RKO (cell line): ENCODE data around the gene MN1.

Experiments
- DNase-seq: peaks from one replicate; pipeline ENCODE4 v3.0.0-alpha.2; 2016; ENCODE audit warnings: low spot score

Gene MN1

DNA sequence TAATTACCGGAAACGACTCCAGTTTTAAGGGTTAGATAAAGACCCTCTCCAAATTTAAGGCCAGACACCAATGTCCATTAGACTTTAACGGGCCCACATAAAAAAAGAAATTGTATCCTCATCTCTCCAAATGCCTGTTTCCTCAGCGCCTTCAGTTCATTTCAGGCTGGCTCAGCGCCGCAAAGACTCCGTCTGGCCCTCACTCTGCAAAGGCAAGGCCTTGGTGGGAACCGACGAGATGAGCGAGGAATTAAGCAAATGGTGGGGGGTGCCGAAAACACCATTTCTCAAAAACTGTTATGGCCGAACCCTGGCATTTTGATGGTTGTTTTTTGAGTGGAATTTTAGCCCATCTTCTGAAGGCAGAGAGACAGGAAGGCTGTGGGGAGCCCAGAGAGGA lies 15.7 kb downstream of the MN1 start:
- DNase-seq, result no peak

GRCh38 chr22:27784120-27784475 lies 17.5 kb downstream of the MN1 start:
- no peak for DNase-seq

- DNase-seq, result no peak
Observed at GRCh38 chr22:27783436-27784119, 18.0 kb downstream of the MN1 start.

DNA sequence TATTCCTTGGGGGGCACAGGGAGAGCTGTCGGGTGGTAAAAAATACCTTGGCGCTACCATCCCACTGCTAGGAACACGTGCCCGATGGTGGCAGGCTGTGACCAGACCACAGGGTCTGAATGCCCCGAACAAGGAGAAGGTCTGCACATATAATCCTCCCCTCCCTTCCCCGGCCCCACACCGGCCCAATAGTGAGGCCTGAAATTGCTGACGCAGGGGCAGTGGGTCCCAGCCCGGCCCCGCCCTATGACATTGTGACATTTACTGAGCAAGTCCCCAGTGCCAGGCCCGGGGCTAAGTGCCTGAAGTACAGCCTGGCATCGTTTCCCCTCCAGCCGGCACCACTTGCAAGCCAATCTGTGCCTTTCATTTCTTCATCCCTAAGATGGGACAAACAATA lies 19.5 kb downstream of the MN1 start:
- DNase-seq, result no peak

DNA sequence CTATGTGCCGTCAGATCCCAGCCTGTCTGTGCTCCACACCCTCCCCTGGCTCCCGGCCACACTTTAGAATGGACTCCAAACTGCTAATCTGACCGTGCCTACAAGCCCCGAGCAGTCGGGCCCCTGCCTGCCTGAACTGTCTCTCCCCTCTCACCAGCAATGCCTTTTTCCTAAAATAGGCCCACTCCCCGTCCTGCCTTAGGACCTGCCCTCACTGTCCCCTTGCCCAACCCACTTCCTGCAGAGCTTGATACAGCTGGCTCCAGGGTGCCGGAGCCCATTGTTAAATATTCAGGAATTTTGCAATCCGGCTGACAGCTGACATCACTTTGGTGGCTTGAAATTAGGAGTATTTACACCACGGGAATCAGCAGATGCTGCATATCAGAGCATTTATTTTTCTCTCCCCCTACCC lies 21.4 kb downstream of the MN1 start:
- no peak for DNase-seq

DNA sequence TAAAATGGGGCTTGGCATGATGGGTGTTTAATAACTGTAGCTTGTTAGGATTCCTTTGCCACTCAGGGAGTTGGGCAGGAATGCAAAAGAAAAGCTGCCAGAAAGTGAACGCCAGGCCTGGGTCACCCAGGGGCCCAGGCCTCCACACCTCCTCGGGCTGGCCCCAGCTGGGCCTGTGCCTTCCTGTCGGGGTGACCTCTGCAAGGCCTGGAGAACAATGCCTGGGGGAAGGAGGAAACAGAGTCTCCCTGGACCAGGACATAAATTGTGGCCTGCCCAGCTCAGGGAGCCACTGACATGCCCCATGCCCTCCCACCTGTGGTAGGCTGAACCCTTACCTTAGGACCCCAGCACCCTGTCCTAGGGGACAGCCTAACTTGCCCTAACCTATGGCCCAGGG lies 21.9 kb downstream of the MN1 start:
- no peak for DNase-seq

- no peak for DNase-seq
Observed at GRCh38 chr22:27778294-27779090, 23.1 kb downstream of the MN1 start.

- no peak for DNase-seq
Observed at GRCh38 chr22:27777128-27777527, 24.4 kb downstream of the MN1 start.

DNA sequence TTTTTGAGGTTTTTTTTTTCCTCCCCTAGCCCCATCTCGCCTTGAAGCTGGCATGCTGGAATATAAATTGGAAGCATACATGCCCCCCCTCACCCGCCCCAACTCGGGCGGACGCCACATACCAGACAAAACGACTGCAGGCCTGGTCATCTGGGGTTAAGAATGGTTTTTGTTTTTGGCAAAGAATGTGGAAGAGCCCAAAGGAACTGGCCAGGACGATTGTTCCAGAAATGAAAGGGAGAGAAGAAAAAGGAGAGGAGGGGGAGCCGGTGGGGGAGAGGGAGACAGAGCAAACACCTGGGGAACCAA lies 25.0 kb downstream of the MN1 start:
- DNase-seq, result no peak

DNA sequence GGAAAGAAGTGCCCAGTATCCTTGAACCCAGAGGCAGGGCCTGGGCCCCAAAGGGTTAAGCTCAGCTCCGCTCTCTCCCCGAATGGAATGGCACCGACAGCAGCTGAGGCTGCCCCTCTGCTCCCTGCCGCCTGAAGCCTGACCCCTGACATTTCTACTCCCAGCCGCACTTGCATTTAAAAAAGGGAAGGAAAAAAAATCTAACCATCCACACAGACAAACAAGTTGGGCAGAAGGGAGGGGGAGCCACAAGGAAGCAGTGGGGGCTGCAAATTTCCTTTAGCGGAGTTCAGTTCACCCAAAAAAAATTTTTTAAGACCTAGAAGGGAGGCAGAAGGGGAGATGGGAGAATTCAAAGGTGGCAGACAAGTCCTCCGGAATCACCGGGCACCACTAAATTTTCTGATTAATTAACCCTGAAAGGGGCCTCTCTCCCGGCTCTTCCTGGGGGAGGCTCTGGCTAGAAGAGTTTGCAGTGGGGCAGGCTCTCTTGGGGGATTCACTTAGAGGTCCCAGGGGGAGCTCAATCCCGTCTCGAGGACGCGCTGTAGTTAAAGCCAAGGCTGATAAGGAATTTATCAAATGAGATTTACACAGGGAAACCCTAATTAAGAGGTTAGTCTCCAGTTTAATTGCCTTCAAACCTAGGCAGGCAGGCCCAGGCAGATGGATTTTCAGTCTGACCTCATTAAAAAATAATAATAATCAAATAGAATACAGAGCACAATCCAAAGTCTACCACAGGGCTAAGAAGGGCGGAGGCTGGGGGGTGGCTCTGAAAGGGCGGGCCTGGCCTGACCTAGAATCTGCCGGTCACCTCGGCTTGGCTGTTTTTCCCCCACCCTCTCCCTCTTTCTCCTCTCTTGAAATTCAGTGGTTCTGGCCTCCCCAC lies 25.6 kb downstream of the MN1 start:
- no peak for DNase-seq

GRCh38 chr22:27775087-27775698 lies 26.4 kb downstream of the MN1 start:
- DNase-seq, result no peak

DNA sequence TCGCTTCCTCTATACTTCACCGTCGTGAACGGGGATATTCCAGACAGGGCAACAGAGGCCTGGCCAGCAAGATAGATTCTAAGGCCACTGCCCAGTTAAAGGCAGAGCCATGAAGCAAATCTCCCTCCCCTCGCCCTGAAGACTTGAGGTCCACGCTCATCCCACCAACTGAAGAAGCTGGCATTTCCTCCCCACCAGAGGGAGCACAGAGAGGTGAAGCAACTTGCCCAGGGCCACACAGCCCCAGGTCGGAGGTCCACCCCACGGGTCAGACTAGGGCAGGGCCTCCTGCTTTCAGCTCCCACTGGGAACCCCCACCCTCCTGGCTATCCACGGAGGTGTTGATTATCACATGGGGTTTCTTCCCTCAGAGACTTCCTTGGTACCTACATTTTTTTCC lies 27.4 kb downstream of the MN1 start:
- DNase-seq, result no peak

DNA sequence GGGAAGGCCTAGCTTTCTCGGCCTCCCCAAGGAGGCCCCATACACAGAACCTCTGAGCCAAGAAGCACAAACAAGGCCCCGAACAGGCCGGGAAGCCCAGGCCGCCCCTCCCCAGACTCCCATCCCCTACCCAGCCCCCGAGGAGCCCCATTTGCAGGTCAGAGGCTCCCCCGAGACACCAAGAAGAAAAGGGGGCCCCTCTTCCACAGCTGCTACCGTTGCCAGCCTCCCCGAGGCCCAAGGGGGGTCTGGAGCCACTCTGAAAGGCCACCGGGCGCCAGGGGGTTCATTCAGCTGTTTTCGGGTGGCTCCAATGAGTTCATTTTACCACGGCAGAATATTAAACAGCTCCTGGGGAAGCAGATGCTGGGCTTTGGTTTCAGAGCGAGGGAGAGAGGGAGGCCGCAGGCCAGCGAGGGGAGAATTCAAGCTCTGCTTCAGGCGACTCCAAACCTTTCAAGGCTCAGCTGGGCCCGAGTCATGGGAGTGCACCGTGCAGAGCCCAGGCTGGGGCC lies 28.5 kb downstream of the MN1 start:
- no peak for DNase-seq

DNA sequence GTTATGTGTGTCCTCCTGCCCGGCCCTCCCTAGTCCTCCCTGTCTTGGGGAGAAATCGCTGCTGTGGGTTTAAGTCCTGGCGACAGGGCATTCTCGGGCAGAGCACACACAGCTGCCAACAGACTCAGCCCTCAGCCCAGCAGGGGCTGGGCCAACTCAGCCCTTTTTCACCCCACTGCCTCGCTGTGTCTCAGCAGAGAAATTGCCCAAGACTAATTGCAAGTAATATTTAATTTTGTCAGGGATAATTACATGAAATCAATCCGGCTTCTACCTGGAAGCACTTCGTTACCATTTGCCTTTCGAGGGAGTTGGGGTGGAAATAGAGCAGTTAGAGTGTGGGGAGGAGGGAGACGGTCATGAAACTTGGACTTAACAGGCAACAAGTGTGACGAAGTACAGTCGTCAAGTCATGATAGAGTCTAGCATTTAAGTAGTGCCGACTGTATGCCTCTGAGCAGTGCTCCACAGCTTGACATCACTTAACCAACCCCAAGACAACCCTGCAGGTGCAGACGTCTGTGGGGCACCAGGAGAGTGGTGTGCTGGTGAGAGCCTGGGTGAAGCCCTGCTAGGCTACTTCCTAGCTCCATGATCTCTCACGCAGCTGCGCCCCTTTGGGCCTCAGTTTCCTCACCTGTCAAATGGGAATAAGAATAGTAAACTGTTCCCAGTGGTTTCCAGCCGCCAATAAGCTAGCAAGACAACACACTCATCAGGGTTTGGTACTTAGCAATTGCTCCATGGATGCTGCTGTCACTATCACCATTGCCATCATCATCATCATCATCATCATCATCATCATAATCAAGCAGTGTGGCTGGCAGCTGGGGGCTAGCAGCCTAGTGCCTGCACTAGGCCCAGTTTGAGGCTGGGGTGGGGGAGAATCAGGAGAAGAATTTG lies 29.2 kb downstream of the MN1 start:
- DNase-seq, result no peak

- no peak for DNase-seq
Observed at GRCh38 chr22:27771637-27772036, 29.9 kb downstream of the MN1 start.

GRCh38 chr22:27769012-27769411 lies 32.5 kb downstream of the MN1 start:
- no peak for DNase-seq

GRCh38 chr22:27768027-27768653 lies 33.4 kb downstream of the MN1 start:
- no peak for DNase-seq

- no peak for DNase-seq
Observed at GRCh38 chr22:27766679-27767078, 34.9 kb downstream of the MN1 start.

- DNase-seq, result no peak
Observed at GRCh38 chr22:27765706-27766291, 35.8 kb downstream of the MN1 start.

GRCh38 chr22:27764722-27765236 lies 36.8 kb downstream of the MN1 start:
- no peak for DNase-seq
